Endothelial cell of umbilical vein (primary cell): ENCODE data around the gene PSAP. TPM values are rescaled to one million over a fixed set of nuclear protein-coding genes. Genes with fewer than 3 reads are reported as not detected.

Experiments used
- BruUV-seq: library from RNA; stranded (reverse); fragments of 400-500 nt; replicated peaks from 2 replicates; lab custom pipeline; 2021; lab: Mats Ljungman, UMichigan
- CTCF ChIA-PET: fragments of 300-600, 350-600 bp; sonication (Branson Sonifier 250); formaldehyde crosslinking; loops from one replicate; lab custom pipeline; 2021; ENCODE audit warnings: antibody characterized with exemption, inconsistent platforms; lab: Charles Lee
- POLR2A ChIA-PET: fragments of 300-600, 350-600 bp; sonication (Branson Sonifier 250); formaldehyde crosslinking; loops from one replicate; lab custom pipeline; 2021; ENCODE audit warnings: antibody characterized with exemption, inconsistent platforms; lab: Charles Lee
- DNase-seq: peaks from one replicate; pipeline ENCODE4 v3.0.0-alpha.2; 2011; ENCODE audit warnings: low read depth, low spot score
- FAIRE-seq: peaks from 2 replicates; lab custom pipeline; 2011; peaks lifted over from hg19 to GRCh38; lab: Jason Lieb, UNC
- H2AFZ ChIP-seq: 2 replicates; pipeline ENCODE4 v1.6.0; 2012; ENCODE audit warnings: low read depth, low read length, control low read depth, inconsistent platforms
- H3K27ac ChIP-seq: 2 replicates; pipeline ENCODE4 v1.5.1; 2011; ENCODE audit warnings: low read depth, mild to moderate bottlenecking, control low read depth, low read length, moderate library complexity; ENCODE audit not compliant: insufficient read depth
- H3K27me3 ChIP-seq, 2 experiments: 2 replicates each; pipeline versions ENCODE4 v1.6.0 to v1.6.1; 2011; ENCODE audit warnings: low read length in 2 of 2, mixed read lengths in 1 of 2; ENCODE audit not compliant: control insufficient read depth in 2 of 2, insufficient read depth in 2 of 2
- H3K36me3 ChIP-seq, 2 experiments: 2 replicates in 1 of 2; 3 replicates in 1 of 2; pipeline ENCODE4 v1.5.1; 2011; ENCODE audit warnings: low read length in 2 of 2, mild to moderate bottlenecking in 1 of 2, moderate library complexity in 1 of 2; ENCODE audit not compliant: control insufficient read depth in 2 of 2, insufficient read depth in 2 of 2; ENCODE audit errors: extremely low read depth in 1 of 2
- H3K4me1 ChIP-seq: 3 replicates; pipeline ENCODE4 v1.5.1; 2011; ENCODE audit warnings: mild to moderate bottlenecking, low read length; ENCODE audit not compliant: control insufficient read depth, insufficient read depth; ENCODE audit errors: extremely low read depth
- H3K4me2 ChIP-seq: 2 replicates; pipeline ENCODE4 v1.6.1; 2011; ENCODE audit warnings: low read length, control low read depth, mixed read lengths; ENCODE audit not compliant: insufficient read depth
- H3K4me3 ChIP-seq, 3 experiments: fragments of 200-600 bp in 1 of 3; sonication (generic), shearing (Covaris generic) in 1 of 3; replicated peaks in 1 of 3; 2 replicates each; pipeline ENCODE4 v1.5.1; 2011 to 2016; ENCODE audit warnings: control low read depth in 3 of 3, low read length in 3 of 3, mild to moderate bottlenecking in 2 of 3, inconsistent platforms in 1 of 3, low read depth in 1 of 3, moderate library complexity in 1 of 3; ENCODE audit not compliant: insufficient read depth in 1 of 3
- H3K79me2 ChIP-seq: 2 replicates; pipeline ENCODE4 v1.6.0; 2012; ENCODE audit warnings: low read length, inconsistent platforms; ENCODE audit not compliant: control insufficient read depth, insufficient read depth
- H3K9ac ChIP-seq: replicated peaks from 2 replicates; pipeline ENCODE3; 2011; ENCODE audit warnings: low read length, control low read depth; ENCODE audit not compliant: insufficient read depth; ENCODE audit errors: extremely low read depth
- H3K9me1 ChIP-seq: replicated peaks from 3 replicates; pipeline ENCODE4 v1.6.0; 2011; ENCODE audit warnings: mild to moderate bottlenecking, low read length; ENCODE audit not compliant: control insufficient read depth, insufficient read depth; ENCODE audit errors: extremely low read depth
- H3K9me3 ChIP-seq: replicated peaks from 2 replicates; pipeline ENCODE4 v1.5.1; 2012; ENCODE audit warnings: low read length, inconsistent platforms; ENCODE audit not compliant: control insufficient read depth, insufficient read depth
- H4K20me1 ChIP-seq: replicated peaks from 2 replicates; pipeline ENCODE3; 2011; ENCODE audit warnings: mild to moderate bottlenecking, low read length; ENCODE audit not compliant: control insufficient read depth, insufficient read depth; ENCODE audit errors: extremely low read depth
- EZH2 ChIP-seq: IDR thresholded peaks from 2 replicates; pipeline ENCODE4 v1.6.1; 2012; ENCODE audit warnings: borderline replicate concordance, low read depth, mild to moderate bottlenecking, moderate library complexity, low read length, inconsistent platforms; ENCODE audit not compliant: severe bottlenecking
- FOS ChIP-seq: IDR thresholded peaks from 2 replicates; pipeline ENCODE4 v1.6.1; 2011; ENCODE audit warnings: mild to moderate bottlenecking, low read length, moderate library complexity, borderline replicate concordance; ENCODE audit not compliant: insufficient read depth
- GATA2 ChIP-seq: IDR thresholded peaks from 2 replicates; pipeline ENCODE4 v1.7.0; 2011; ENCODE audit warnings: low read depth, mild to moderate bottlenecking, moderate library complexity, mixed read lengths, low read length; ENCODE audit not compliant: insufficient read length, insufficient read depth
- JUN ChIP-seq: IDR thresholded peaks from 2 replicates; pipeline ENCODE4 v1.6.1; 2011; ENCODE audit warnings: borderline replicate concordance, low read depth; ENCODE audit not compliant: insufficient read length, insufficient read depth
- MYC ChIP-seq: IDR thresholded peaks from one replicate; pipeline ENCODE4 v1.6.1; 2011; ENCODE audit warnings: mild to moderate bottlenecking, low read depth, low read length
- POLR2A ChIP-seq: IDR thresholded peaks from 2 replicates; pipeline ENCODE4 v1.6.1; 2012; ENCODE audit warnings: low read depth, mild to moderate bottlenecking, control low read depth, low read length
- POLR2AphosphoS5 ChIP-seq: IDR thresholded peaks from 2 replicates; pipeline ENCODE4 v1.6.1; 2012; ENCODE audit warnings: low read depth, mild to moderate bottlenecking, control low read depth, low read length, moderate library complexity; ENCODE audit not compliant: insufficient read depth
- dilution Hi-C: fragments of 300-500 bp; cut with MboI; formaldehyde crosslinking; loops from one replicate; pipeline ENCODE4 v1.15.0; 2019; ENCODE audit warnings: low sequenced_read_pairs; ENCODE audit not compliant: extremely low pct_ligation_motif_present
- intact Hi-C: fragments of 100-400 bp; cut with micrococcal nuclease; formaldehyde crosslinking; loops from one replicate; pipeline ENCODE4 v1.10.0; 2022
- polyA plus RNA-seq, 4 experiments: library from polyadenylated mRNA; depleted of rRNA in 3 of 4; stranded (reverse) in 3 of 4; unstranded in 1 of 4; fragments of >200 nt; gene quantifications; 2 replicates each; pipeline versions ENCODE4 v1.2.1 to v1.2.3, GENCODE V29; 2011 to 2012; ENCODE audit warnings: missing spikeins in 1 of 4
- total RNA-seq: library from RNA; stranded (reverse); gene quantifications from 2 replicates; pipeline ENCODE4 v1.2.3, GENCODE V29; 2021
- TF ChIP-seq, protein P1 (sequence below): IDR thresholded peaks from 2 replicates; pipeline ENCODE4 v1.6.1; 2011; ENCODE audit not compliant: insufficient read depth, insufficient read length
- TF ChIP-seq, protein P2 (sequence below), 2 donors: IDR thresholded peaks; 1 replicate in 1 of 2; 2 replicates in 1 of 2; pipeline ENCODE4 v1.5.1; 2011; ENCODE audit warnings: low read length in 2 of 2, mild to moderate bottlenecking in 2 of 2, moderate library complexity in 2 of 2, control low read depth in 1 of 2, inconsistent platforms in 1 of 2, low read depth in 1 of 2; ENCODE audit not compliant: insufficient read depth in 1 of 2; ENCODE audit errors: extremely low read depth in 1 of 2

PSAP gene
- total and polyA plus RNA-seq, 2 donors (not counting 3 experiments of a cell fraction or from before 2014, with no cell fraction given), result 644 to 1,476 TPM

DNA sequence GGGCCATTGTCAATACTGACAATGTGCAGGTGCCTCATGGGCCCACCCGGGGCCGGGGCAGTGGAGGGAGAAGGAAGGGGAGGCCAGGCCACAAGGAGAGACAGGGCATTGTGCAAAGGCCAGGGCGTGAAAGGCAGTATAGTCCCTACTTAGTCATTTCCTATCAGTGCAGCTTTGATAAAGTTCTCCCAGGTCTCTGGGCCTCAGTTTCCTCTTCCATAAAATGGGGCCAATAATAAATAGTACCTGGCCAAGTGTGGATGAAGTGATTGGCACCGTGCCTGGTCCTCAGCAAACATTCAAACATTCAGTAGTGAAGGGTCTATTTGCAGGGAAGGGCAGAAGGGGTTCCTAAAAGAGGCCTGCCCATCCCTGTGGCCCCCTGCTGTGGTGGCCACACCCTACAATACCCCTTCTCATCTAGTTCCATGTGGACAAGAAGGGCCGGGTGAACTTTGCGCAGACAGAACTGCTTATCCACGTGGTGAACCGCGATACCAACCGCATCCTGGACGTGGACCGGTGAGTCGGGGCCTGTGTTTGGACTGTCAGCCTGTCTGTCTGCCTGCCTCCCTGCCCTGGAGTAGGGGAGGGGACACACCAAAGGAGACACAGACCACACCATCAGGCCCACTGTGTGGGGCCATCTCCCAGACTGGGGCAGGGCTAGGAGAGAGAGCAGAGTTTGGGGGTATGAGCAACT lies 40.9 kb downstream of the PSAP start:
- no TSS peak for BruUV-seq
- no peak overlapping the region for H2AFZ ChIP-seq
- CTCF ChIA-PET, result interaction anchor here (1.1 to 4.1 kb wide), 5 partner anchors 15 to 496 kb away, joined by 3 to 36 read pairs (median 6); partner anchors contain the start of gene VSIR
- no peak overlapping the region for H3K4me3 ChIP-seq
- POLR2A ChIA-PET, result interaction anchor here (1.2 kb wide), 1 partner anchor 41 kb away, joined by 3 read pairs; the partner anchor contains the start of gene PSAP
- no peaks in the 10 kb centered on the region for H3K4me1 ChIP-seq
- no peak overlapping the region for H3K27ac ChIP-seq
- intact Hi-C loops (loop anchor here (5.0 kb wide), 3 partner anchors 98 to 498 kb away; no protein-coding TSS in a partner anchor), dilution Hi-C loops (no loop called here)
- H3K9ac ChIP-seq, result no peak overlapping the region
- H3K9me3 ChIP-seq, result no peaks in the 10 kb centered on the region
- FAIRE-seq, result no peak
- no peak for TF ChIP-seq MYC
- no peak for TF ChIP-seq JUN
- no peak for TF ChIP-seq FOS
- no peak for TF ChIP-seq EZH2
- TF ChIP-seq POLR2A, result no peak
- TF ChIP-seq, protein P1, sequence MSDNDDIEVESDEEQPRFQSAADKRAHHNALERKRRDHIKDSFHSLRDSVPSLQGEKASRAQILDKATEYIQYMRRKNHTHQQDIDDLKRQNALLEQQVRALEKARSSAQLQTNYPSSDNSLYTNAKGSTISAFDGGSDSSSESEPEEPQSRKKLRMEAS, result no peak
- TF ChIP-seq, protein P2, sequence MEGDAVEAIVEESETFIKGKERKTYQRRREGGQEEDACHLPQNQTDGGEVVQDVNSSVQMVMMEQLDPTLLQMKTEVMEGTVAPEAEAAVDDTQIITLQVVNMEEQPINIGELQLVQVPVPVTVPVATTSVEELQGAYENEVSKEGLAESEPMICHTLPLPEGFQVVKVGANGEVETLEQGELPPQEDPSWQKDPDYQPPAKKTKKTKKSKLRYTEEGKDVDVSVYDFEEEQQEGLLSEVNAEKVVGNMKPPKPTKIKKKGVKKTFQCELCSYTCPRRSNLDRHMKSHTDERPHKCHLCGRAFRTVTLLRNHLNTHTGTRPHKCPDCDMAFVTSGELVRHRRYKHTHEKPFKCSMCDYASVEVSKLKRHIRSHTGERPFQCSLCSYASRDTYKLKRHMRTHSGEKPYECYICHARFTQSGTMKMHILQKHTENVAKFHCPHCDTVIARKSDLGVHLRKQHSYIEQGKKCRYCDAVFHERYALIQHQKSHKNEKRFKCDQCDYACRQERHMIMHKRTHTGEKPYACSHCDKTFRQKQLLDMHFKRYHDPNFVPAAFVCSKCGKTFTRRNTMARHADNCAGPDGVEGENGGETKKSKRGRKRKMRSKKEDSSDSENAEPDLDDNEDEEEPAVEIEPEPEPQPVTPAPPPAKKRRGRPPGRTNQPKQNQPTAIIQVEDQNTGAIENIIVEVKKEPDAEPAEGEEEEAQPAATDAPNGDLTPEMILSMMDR (IDR thresholded peaks at IDR 0.05; ENCODE audit: extremely low read depth in 1 of 2, insufficient read depth in 1 of 2, low read depth in 1 of 2, low read length in 2 of 2), result no peak
- TF ChIP-seq POLR2AphosphoS5, result no peak
- TF ChIP-seq GATA2, result no peak
- DNase-seq, result no peak
- no peaks in the 10 kb centered on the region for H4K20me1 ChIP-seq
- no peak overlapping the region for H3K4me2 ChIP-seq
- H3K27me3 ChIP-seq, result peaks cover 0 to 2% of the 10 kb centered on the region in 2 experiments
- H3K36me3 ChIP-seq, result peaks cover 0 to 3% of the 10 kb centered on the region in 2 experiments
- no peaks in the 10 kb centered on the region for H3K79me2 ChIP-seq
- no peaks in the 10 kb centered on the region for H3K9me1 ChIP-seq
